HG02571 (cell line): ENCODE data around the gene LACTB.

Experiments
- ATAC-seq: cut with Tn5 transposase; IDR thresholded peaks from one replicate; pipeline ENCODE4 v1.9.1; 2021; ENCODE audit warnings: mild to moderate bottlenecking, moderate library complexity; ENCODE audit not compliant: unreplicated experiment

LACTB gene

DNA sequence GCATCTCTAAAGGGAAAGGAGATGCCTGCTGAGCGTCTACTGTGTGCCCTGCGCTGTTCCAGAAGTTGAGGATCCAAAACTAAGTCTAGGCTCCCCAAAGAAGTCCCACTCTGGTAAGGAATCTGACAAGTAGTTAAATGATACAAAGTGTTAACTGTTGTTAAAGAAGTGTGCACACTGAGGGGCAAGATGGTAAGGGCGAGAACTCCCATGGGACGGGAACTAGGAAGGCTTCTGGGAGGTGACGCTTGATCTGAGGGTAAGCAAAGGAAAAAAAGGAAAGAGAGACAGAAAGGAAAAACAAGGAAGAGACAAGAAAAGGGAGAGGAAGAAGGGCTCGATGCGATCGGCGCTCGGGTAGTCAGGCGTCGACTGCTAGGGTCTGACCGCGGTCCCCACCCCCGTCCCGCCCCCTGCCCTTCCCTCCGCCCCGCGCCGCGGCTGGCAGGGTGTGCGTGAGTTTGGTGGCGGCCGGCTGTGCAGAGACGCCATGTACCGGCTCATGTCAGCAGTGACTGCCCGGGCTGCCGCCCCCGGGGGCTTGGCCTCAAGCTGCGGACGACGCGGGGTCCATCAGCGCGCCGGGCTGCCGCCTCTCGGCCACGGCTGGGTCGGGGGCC, at the start of gene LACTB:
Gene LACTB (plus strand): TSS at position 480 of the 620 bp plus-strand sequence. CDS start 11 bp downstream, at position 491.
- peak; percentile 73 for ATAC-seq

DNA sequence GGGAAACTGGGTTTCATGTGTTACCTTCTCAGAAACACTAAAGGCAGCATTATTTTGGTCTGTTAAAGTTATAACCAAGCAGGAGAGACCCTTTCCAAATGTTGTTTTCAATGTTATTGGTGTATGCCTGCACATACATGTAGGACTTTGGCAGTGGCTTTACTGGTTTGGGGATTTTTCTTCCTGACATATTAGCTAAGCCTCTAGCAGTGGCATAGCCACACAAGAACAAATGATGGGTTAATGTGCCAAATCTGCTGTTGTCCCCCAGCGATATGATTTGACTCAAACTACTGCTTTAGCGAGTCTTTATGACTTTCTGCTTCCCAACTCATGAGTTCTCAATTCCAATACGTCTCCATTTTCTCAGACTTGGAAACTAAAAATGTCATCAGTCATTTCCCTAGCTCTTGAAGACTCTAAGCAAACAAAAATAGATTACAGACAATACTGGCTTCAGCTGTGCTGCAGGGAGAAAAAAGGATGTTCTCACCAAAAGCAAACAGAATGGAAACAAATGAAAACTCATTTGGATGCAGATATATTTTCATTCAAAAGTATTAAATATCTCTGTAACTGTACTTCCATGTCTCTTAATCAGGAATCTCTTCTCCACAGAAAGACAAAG, 49.5 kb upstream of the LACTB start:
- ATAC-seq = no peak

DNA sequence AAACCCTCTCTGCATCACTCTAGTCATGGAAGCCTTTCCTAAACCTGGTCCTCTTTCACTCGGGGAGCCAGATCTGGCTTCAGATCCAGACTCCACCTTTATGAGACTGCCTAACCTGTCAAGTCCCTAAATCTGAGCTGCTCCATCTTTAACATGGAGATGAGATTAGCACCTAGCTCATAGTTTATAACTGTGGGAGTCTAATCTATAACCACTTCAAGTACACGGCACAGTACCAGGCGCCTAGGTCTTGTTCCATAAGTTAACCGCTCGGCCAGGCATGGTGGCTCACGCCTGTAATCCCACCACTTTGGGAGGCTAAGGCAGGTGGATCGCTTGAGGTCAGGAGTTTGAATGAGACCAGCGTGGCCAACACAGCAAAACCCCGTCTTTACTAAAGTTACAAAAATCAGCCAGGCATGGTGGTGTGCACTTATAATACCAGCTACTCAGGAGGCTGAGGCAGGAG, 48.8 kb upstream of the LACTB start:
- ATAC-seq = no peak

DNA sequence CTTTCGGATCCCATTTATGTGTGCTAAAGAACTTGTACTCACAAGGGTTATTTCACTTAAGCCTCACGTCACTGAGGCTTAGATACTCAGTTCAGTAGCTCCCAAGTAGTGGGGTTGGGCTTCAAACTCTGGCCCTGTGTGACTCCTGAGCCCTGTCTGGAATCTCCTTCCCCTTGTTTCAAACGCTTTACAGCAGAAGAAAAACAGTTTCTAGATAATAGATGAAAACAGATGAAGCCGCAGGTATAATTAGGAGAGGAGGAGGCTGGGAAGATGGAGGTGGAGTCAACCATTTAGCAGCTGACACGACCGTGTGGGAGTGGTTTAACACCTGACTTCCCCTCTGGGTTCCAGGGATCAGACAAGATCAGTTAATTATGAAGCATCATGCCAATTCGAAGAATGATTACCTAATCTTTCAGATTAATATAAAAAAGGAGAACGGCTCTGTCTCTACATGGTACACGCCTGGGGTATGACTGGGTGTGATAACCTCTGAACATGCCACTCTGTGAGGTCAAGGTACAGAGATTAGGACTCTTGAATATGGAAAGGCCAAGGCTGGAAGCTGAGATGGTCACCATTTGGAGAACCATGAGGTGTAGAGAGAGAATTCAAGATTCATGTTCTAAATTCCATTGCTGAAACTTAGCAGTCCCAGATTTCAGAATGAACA, 48.0 kb upstream of the LACTB start:
- ATAC-seq = no peak

DNA sequence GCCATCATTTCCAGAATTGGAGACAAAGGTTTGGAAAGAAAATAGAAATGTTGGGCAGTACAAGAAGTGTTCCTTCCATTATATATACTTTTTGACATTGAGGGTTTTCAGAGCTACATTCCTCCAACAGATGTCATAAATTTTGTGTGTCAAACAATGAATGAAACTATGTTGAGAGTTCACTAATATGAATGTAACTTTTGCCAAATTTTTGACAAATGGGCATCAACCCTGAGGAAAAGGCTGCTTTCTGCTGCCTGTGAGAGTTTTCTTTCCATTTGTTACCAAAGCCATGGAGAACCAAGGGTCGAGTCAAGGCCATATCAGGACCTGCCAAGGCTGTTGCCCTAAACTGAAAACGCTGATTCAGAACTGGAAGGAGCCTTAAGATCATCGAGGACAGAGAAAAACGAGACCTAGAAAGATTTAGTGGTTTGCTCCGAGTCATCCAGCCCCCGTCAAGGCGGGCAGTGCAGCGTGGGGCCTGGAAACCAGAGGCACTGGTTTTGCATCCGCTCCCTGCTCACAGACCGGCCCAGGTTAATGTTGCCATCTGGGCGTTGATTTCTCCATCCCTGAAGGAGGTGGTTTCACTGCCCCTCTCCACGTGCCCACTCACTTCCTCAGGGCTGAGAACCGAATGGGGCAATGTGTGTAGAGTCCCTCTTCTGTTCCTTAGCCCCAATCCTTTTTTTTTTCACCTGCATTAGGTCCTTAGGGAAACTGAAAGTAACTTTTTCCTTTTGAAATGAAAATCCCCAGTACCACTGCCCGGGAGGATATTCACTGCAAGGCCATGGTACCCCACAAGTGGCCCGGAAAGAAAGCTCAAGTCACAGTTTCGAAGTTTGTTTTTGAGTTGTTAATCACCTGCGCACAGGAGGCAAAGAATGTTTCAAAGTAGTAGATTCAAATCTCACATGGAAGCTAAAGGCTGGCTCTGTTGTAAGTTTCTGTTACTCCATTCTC, 46.4 kb upstream of the LACTB start:
- ATAC-seq = no peak

DNA sequence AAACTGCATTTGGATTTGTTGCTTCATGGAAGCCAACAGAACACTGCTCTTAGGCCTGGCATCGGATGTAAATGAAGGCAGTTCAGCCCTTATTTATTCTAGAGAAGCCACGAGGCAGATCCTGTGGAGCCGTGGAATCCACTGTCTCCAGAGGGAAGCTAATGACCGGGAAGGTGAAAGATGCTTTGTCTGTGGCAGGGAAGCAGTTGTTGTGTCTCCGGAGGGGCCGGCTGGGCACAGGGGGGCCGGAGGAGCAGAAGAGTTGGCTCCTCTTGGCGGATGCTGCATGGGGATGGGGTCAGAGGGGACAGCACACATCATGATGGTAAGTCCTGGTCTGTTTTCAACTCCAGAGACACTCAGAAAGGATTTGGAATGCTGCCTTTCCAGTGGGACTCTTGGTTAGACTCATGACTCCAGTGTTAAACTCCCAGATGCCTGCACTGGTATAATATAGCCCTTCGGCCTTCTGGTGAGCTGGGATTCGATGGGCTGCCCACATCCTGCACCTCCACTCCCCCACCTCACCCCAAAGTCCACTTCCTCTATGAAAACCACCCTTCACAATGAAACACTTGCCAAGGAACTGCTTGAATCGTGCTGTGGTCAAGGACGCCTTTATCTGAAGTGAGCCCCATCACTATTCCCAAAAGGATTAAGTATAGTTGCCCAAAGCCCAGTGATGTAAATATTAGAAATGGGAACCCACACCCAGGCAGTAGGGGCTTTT, 45.5 kb upstream of the LACTB start:
- no peak for ATAC-seq

GRCh38 chr15:63076714-63077046, 45.0 kb upstream of the LACTB start:
- ATAC-seq = no peak

DNA sequence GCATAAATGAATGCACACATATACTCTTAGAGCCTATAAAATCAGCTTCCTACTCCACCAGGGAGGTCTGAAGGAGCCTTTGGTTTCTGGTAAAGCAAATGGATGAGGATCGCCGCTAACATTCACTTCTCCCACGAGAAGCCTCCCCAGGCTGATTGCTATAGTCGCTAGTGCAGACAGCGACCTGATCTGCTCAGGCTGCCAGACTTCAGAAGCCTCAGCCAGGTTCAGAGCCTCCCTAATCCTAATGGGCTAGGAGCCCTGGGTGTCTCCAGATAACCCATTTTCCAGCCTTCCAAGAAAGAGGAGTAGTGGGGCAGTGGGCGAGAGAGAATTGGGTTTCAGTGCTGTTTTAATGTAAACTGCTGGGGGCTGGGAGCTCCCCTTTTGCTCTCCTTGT, 43.7 kb upstream of the LACTB start:
- no peak for ATAC-seq

- ATAC-seq = no peak
Measured at GRCh38 chr15:63079947-63080626, 41.6 kb upstream of the LACTB start.

DNA sequence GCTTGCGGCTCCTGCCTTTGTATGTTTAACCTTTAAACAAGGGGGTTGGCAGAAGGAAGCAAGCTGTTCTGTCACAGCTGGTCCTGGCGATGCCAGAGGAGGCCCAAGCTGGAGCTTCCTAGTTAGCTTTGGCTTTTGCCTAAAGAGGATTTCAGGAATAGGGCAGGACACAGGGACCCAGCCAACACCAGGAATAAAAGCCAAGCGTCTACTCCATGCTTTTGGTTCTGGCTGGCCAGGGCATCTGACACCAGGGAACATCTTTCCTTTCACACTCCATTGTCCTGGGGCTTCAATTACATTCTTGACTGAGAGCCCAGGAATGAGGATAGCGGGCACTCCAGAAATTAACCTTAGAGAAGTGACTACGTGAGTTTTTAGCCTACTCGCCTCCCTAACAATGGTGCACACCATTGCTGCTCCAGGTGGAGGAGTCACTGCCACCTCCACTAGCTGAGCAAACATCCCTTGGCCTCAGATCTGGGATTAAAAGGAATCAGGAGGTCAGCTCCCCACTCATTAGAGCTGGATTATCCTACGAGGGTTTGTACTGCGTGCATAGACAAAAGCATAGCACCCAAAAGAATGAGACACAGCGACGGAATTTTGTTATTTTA, 40.9 kb upstream of the LACTB start:
- ATAC-seq = no peak

- no peak for ATAC-seq
Measured at GRCh38 chr15:63082366-63082765, 39.3 kb upstream of the LACTB start.

GRCh38 chr15:63083044-63083443, 38.6 kb upstream of the LACTB start:
- ATAC-seq = no peak

- no peak for ATAC-seq
Measured at GRCh38 chr15:63083541-63083940, 38.1 kb upstream of the LACTB start.

DNA sequence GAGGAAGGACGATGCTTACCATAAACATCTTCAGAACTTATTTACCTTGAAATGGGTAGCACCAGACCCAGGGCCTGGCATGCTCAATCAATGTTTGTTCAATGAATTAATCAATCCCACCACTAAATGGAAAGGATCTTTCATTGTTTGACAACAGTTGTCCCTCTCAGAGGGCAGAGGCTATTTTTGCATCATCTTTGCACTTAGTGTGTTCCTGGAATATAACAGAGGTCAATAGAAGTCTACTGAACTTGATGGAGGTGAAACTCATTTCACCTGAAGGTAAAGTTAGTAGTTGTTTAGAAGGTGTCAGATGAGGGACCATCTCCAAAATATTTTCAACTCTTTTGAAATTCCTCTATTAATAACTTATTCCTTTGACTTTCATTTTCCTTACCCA, 36.9 kb upstream of the LACTB start:
- ATAC-seq = no peak

DNA sequence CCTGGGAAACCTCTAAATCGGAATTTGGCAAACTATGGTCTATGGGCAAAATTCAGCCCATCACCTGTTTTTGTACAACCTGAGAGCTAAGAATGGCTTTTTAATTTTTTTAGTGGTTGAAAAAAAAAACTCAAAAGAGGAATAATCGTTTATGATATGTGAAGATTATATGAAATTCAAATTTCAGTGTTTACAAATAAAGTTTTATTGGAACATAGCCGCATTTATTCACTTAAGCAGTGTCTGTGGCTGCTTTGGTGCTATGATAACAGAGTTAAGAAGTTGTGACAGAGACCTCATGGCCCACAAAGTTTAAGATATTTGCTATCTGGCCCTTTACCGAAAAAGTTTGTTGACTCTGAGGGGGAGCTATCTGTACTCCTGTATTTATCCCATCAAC, 36.4 kb upstream of the LACTB start:
- no peak for ATAC-seq

- ATAC-seq = no peak
Measured at GRCh38 chr15:63086271-63086670, 35.4 kb upstream of the LACTB start.

DNA sequence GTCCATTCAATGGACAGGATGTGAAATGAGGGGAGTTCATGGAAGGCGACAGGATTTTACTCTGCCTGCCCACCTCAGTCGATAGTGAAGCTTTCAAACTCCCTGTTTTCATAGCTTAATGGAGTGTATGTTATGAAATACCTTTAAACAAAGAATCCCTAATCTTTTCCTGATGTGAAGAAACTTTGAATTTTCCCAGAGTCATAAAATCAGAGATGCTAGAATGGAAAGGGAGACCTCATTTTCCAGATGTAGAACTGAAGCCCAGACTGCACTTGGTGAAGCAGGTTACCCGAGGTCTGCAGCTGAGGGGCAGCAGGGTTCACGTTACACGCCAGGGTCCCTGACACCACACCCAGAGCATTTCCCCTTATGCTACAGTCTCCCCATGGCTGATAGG, 34.7 kb upstream of the LACTB start:
- ATAC-seq = no peak

DNA sequence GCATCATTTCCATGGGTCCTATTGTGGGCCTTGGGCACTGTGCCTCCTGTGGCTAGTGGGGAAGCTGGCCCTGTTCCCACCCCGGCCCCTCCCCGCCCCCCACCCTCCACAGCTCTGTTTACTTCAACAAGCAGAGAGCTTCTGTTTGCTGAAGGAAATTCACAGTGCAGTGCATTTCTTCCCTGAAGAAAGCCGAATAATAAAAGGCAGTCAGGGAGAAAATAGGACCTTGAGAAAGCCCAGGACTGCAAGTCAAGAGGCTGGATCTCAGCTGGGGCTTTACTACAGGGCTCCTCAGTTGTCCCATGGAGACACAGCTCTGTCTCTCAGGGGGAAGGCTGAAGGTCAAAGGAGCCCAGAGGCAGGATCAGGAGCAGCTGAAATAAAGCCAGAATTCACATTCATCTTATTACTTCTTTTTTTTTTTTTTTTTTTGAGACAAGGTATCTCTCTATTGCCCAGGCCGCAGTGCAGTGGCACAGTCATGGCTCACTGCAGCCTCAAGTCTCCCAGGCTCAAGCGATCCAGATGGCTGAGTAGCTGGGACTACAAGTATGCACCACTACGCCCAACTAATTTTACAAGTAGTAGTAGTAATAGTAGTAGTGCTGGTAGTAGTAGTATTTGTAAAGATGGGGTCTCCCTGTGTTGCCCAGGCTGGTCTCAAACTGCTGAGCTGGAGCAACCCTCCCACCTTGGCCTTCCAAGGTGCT, 33.0 kb upstream of the LACTB start:
- no peak for ATAC-seq
